Esophagus squamous epithelium (tissue), 4 donors: ENCODE data around the gene CAMTA1.

ENCODE experiments used
- POLR2A ChIP-seq, 4 donors: fragments of 450-650 bp; IDR thresholded peaks; one replicate each; pipeline ENCODE4 v1.6.1; 2017; ENCODE audit warnings: antibody characterized with exemption in 4 of 4, mild to moderate bottlenecking in 4 of 4, moderate library complexity in 3 of 4
- TF ChIP-seq, protein P1 (sequence below), 6 experiments: fragments of 450-650 bp in 4 of 6; fragments of 200-600 bp in 2 of 6; sonication (generic) in 2 of 6; IDR thresholded peaks; one replicate each; pipeline ENCODE4 v1.5.1; 2016 to 2019; ENCODE audit warnings: antibody characterized with exemption in 6 of 6, mild to moderate bottlenecking in 4 of 6, moderate library complexity in 4 of 6

GRCh38 chr1:7010534-7011200 is 225.4 kb downstream of the CAMTA1 start:
- TF ChIP-seq POLR2A (IDR thresholded peaks at IDR 0.05) = no peak
- TF ChIP-seq, protein P1, sequence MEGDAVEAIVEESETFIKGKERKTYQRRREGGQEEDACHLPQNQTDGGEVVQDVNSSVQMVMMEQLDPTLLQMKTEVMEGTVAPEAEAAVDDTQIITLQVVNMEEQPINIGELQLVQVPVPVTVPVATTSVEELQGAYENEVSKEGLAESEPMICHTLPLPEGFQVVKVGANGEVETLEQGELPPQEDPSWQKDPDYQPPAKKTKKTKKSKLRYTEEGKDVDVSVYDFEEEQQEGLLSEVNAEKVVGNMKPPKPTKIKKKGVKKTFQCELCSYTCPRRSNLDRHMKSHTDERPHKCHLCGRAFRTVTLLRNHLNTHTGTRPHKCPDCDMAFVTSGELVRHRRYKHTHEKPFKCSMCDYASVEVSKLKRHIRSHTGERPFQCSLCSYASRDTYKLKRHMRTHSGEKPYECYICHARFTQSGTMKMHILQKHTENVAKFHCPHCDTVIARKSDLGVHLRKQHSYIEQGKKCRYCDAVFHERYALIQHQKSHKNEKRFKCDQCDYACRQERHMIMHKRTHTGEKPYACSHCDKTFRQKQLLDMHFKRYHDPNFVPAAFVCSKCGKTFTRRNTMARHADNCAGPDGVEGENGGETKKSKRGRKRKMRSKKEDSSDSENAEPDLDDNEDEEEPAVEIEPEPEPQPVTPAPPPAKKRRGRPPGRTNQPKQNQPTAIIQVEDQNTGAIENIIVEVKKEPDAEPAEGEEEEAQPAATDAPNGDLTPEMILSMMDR (IDR thresholded peaks at IDR 0.05) = no peak
